Smooth muscle cell (in vitro differentiated cells): ENCODE data around the gene NFATC1. TPM values are rescaled to one million over a fixed set of nuclear protein-coding genes. Genes with fewer than 3 reads are reported as not detected.

Experiments used
- DNase-seq: peaks from one replicate; lab custom pipeline; 2025; ENCODE audit not compliant: unreplicated experiment; lab: John Stamatoyannopoulos, UW
- H2AFZ ChIP-seq: fragments of 200-600 bp; sonication (generic); 2 replicates; pipeline ENCODE4 v1.6.0; 2016; ENCODE audit warnings: antibody characterized with exemption, low read depth, mild to moderate bottlenecking
- H3F3A ChIP-seq: fragments of 200-600 bp; sonication (generic); 2 replicates; pipeline ENCODE4 v1.6.0; 2017; ENCODE audit warnings: antibody characterized with exemption, low read depth
- H3K27ac ChIP-seq: fragments of 200-600 bp; sonication (generic); 2 replicates; pipeline ENCODE4 v1.5.1; 2016; ENCODE audit warnings: low read depth, mild to moderate bottlenecking
- H3K27me3 ChIP-seq: fragments of 200-600 bp; sonication (generic); 2 replicates; pipeline ENCODE4 v1.6.1; 2016; ENCODE audit warnings: low read depth, mild to moderate bottlenecking
- H3K36me3 ChIP-seq: fragments of 200-600 bp; sonication (generic); 2 replicates; pipeline ENCODE4 v1.5.1; 2016; ENCODE audit warnings: low read depth
- H3K4me1 ChIP-seq: fragments of 200-600 bp; sonication (generic); 2 replicates; pipeline ENCODE4 v1.5.1; 2016; ENCODE audit warnings: low read depth
- H3K4me2 ChIP-seq: fragments of 200-600 bp; sonication (generic); 2 replicates; pipeline ENCODE4 v1.6.0; 2016; ENCODE audit warnings: mild to moderate bottlenecking
- H3K4me3 ChIP-seq: fragments of 200-600 bp; sonication (generic); 2 replicates; pipeline ENCODE4 v1.5.1; 2016; ENCODE audit warnings: mild to moderate bottlenecking
- H3K79me2 ChIP-seq: fragments of 200-600 bp; sonication (generic); 2 replicates; pipeline ENCODE4 v1.6.0; 2016; ENCODE audit warnings: low read depth, mild to moderate bottlenecking
- H3K9ac ChIP-seq: fragments of 200-600 bp; sonication (generic); 2 replicates; pipeline ENCODE4 v1.6.0; 2016; ENCODE audit warnings: low read depth
- H3K9me3 ChIP-seq: fragments of 200-600 bp; sonication (generic); replicated peaks from 2 replicates; pipeline ENCODE4 v1.5.1; 2016; ENCODE audit warnings: low read depth
- H4K20me1 ChIP-seq: fragments of 200-600 bp; sonication (generic); 2 replicates; pipeline ENCODE4 v1.6.0; 2016; ENCODE audit warnings: low read depth
- WGBS: methylation state at CpG from one replicate; pipeline ENCODE4 v1.1.7; 2016; ENCODE audit warnings: low lambda C conversion rate; 5-methylcytosine and 5-hydroxymethylcytosine counted together
- polyA plus RNA-seq: library from polyadenylated mRNA; unstranded; fragments of >200 nt; fragmentation: Nextera tagmentation; extraction: Ambion mirVana; gene quantifications from 2 replicates; pipeline ENCODE4 v1.2.1, GENCODE V29; 2016
- total RNA-seq: library from RNA; depleted of rRNA; stranded (reverse); fragments of >200 nt; gene quantifications from 2 replicates; pipeline ENCODE4 v1.2.3, GENCODE V29; 2014
- TF ChIP-seq, protein P1 (sequence below): fragments of 200-600 bp; sonication (generic); IDR thresholded peaks from 2 replicates; pipeline ENCODE4 v1.5.1; 2017; ENCODE audit warnings: borderline replicate concordance, mild to moderate bottlenecking, antibody characterized with exemption; ENCODE audit not compliant: insufficient read depth, poor library complexity, severe bottlenecking

Gene NFATC1
- total and polyA plus RNA-seq, 2 experiments from 2014 or later = 13.1 to 19.2 TPM

DNA sequence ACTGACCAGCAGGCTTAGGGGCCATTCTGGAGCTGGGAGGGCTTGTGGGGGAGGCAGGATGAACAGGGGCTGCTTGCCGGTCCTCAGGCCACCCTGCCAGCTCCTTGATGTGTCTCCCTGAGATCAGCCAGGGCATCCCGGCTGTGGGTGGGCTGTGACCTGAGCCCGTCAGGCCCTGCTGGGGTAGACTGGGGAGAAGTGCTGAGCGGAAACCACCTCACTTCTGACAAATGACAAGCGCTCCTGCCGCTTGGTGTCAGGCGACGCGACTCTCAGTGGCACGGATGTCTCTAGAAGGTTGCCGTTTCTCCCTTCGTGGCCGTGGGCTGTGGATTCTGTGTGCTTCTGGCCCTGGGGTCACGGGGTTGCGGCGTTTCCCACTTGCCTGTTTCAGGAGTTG is 45.7 kb downstream of the NFATC1 start:
- Histone ChIP-seq H2AFZ (no peak overlapping the region), H3K4me1 (no peaks in the 10 kb centered on the region), H3F3A (peaks cover 13% of the 10 kb centered on the region), H3K4me2 (no peak overlapping the region), H3K9me3 (no peaks in the 10 kb centered on the region), H3K9ac (no peak overlapping the region), H3K4me3 (no peak overlapping the region), H3K27ac (no peak overlapping the region), H3K79me2 (peaks cover 31% of the 10 kb centered on the region), H3K27me3 (no peaks in the 10 kb centered on the region), H4K20me1 (peaks cover 99% of the 10 kb centered on the region), H3K36me3 (no peaks in the 10 kb centered on the region)
- DNase-seq = no peak
- TF ChIP-seq, protein P1, sequence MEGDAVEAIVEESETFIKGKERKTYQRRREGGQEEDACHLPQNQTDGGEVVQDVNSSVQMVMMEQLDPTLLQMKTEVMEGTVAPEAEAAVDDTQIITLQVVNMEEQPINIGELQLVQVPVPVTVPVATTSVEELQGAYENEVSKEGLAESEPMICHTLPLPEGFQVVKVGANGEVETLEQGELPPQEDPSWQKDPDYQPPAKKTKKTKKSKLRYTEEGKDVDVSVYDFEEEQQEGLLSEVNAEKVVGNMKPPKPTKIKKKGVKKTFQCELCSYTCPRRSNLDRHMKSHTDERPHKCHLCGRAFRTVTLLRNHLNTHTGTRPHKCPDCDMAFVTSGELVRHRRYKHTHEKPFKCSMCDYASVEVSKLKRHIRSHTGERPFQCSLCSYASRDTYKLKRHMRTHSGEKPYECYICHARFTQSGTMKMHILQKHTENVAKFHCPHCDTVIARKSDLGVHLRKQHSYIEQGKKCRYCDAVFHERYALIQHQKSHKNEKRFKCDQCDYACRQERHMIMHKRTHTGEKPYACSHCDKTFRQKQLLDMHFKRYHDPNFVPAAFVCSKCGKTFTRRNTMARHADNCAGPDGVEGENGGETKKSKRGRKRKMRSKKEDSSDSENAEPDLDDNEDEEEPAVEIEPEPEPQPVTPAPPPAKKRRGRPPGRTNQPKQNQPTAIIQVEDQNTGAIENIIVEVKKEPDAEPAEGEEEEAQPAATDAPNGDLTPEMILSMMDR = no peak
- 97% methylated on average over 16 of the region's 16 CpGs for WGBS

DNA sequence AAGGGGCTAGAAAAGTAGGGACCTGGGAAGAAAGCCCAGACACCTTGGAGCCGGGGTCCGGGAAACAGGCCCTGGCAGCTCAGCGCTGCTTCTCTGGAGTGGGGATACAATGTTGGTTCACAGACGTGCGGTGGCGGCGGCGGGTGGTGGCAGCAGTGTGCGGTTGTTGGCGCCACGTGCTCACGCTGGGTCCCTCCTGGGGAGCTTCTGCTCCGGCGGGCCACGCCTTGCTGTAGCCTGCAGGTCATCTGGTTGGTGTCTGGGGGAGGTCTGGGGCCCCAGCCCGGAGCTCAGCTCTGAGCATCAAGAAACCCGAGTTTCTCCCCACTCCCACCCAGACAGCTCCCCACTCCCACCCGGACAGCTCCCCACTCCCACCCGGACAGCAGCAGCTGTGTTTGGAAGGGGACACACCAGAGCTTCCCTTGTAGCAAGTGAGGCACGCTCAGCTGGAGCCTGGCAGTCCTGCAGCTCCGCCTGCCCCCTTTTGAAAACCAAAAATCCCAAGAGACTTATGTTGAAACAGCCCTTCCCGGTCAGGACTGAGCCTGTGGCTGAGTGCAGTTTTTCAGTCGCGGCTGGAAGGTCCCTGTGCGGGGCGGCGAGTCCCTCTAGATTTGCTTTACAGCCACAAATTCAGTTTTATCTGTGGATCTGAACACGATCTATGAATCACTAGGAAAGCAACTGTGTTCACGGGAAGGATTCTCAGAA is 46.9 kb downstream of the NFATC1 start:
- H3K79me2 ChIP-seq = peaks cover 31% of the 10 kb centered on the region
- H3K4me3 ChIP-seq = no peak overlapping the region
- H3K4me2 ChIP-seq = no peak overlapping the region
- peaks cover 99% of the 10 kb centered on the region for H4K20me1 ChIP-seq
- 78% methylated on average over 29 of the region's 29 CpGs for WGBS
- H3K4me1 ChIP-seq = peaks cover 3% of the 10 kb centered on the region
- H3K27ac ChIP-seq = no peak overlapping the region
- no peak overlapping the region for H3K9ac ChIP-seq
- H3K9me3 ChIP-seq = no peaks in the 10 kb centered on the region
- no peaks in the 10 kb centered on the region for H3K27me3 ChIP-seq
- H3K36me3 ChIP-seq = no peaks in the 10 kb centered on the region
- peaks cover 13% of the 10 kb centered on the region for H3F3A ChIP-seq
- TF ChIP-seq, protein P1 = no peak
- DNase-seq = no peak
- H2AFZ ChIP-seq = no peak overlapping the region

DNA sequence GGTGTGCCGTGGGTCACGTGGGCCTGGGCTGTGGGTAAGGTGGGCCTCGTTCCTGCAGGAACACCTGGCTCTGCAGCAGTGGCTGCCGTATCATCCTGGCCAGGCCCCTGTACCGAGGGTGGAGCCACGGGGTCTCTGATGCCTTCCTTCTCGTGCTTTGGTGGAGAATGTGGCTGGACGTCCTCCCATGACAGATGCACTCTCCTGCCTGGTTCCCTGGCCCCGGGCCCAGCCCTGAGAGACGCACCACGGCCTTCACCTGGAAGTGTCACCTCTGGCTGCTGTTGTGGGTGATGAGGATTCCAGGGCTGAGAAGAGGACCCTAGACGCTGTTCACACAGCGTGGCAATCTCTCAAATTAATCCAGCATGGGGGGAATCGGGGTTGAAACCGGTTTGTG is 49.5 kb downstream of the NFATC1 start:
- no peaks in the 10 kb centered on the region for H3F3A ChIP-seq
- WGBS = 90% methylated on average over 15 of the region's 15 CpGs
- H2AFZ ChIP-seq = no peak overlapping the region
- H3K9ac ChIP-seq = no peak overlapping the region
- H3K27ac ChIP-seq = no peak overlapping the region
- H3K4me3 ChIP-seq = no peak overlapping the region
- H3K27me3 ChIP-seq = no peaks in the 10 kb centered on the region
- H3K4me2 ChIP-seq = no peak overlapping the region
- H3K4me1 ChIP-seq = peaks cover 3% of the 10 kb centered on the region
- H3K9me3 ChIP-seq = no peaks in the 10 kb centered on the region
- H4K20me1 ChIP-seq = peaks cover 87% of the 10 kb centered on the region
- no peak for DNase-seq
- TF ChIP-seq, protein P1 = no peak
- peaks cover 31% of the 10 kb centered on the region for H3K79me2 ChIP-seq
- no peaks in the 10 kb centered on the region for H3K36me3 ChIP-seq
